Osteoblast (primary cell): ENCODE data around the gene TUBB. TPM values are rescaled to one million over a fixed set of nuclear protein-coding genes. Genes with fewer than 3 reads are reported as not detected.

Experiments
- DNase-seq: peaks from one replicate; pipeline ENCODE4 v3.0.0; 2011; ENCODE audit warnings: low spot score, mixed read lengths; ENCODE audit not compliant: insufficient read length; ENCODE audit errors: missing footprints
- H2AFZ ChIP-seq: 2 replicates; pipeline ENCODE4 v1.6.0; 2011; ENCODE audit warnings: mild to moderate bottlenecking, low read length
- H3K27ac ChIP-seq: 2 replicates; pipeline ENCODE4 v1.5.1; 2011; ENCODE audit warnings: mild to moderate bottlenecking, low read depth, low read length, moderate library complexity
- H3K27me3 ChIP-seq: 2 replicates; pipeline ENCODE4 v1.6.0; 2012; ENCODE audit warnings: mild to moderate bottlenecking, control low read depth, inconsistent platforms, low read length, moderate library complexity; ENCODE audit not compliant: insufficient read depth
- H3K36me3 ChIP-seq: 2 replicates; pipeline ENCODE4 v1.5.1; 2011; ENCODE audit warnings: mild to moderate bottlenecking, low read length, control low read depth, moderate library complexity; ENCODE audit not compliant: insufficient read depth
- H3K4me1 ChIP-seq: 2 replicates; pipeline ENCODE4 v1.5.1; 2011; ENCODE audit warnings: mild to moderate bottlenecking, low read length, control low read depth, moderate library complexity; ENCODE audit not compliant: insufficient read depth
- H3K4me2 ChIP-seq: 2 replicates; pipeline ENCODE4 v1.6.0; 2011; ENCODE audit warnings: mild to moderate bottlenecking, low read length; ENCODE audit not compliant: insufficient read depth
- H3K4me3 ChIP-seq: fragments of 200-600 bp; sonication (generic); 3 replicates; pipeline ENCODE4 v1.5.1; 2012; ENCODE audit warnings: mild to moderate bottlenecking, low read length, inconsistent platforms; ENCODE audit not compliant: insufficient read depth
- H3K79me2 ChIP-seq: 2 replicates; pipeline ENCODE4 v1.6.0; 2012; ENCODE audit warnings: mild to moderate bottlenecking, low read length, control low read depth, inconsistent platforms; ENCODE audit not compliant: insufficient read depth
- H3K9me3 ChIP-seq: 2 replicates; pipeline ENCODE4 v1.5.1; 2011; ENCODE audit warnings: low read depth, low read length, control low read depth
- H4K20me1 ChIP-seq: 2 replicates; pipeline ENCODE4 v1.6.0; 2012; ENCODE audit warnings: mild to moderate bottlenecking, low read length, control low read depth; ENCODE audit not compliant: insufficient read depth
- CTCF ChIP-seq: IDR thresholded peaks from 2 replicates; pipeline ENCODE4 v1.5.1; 2011; ENCODE audit warnings: mild to moderate bottlenecking, low read depth, low read length, moderate library complexity; ENCODE audit errors: extremely low read depth
- total RNA-seq: library from RNA; depleted of rRNA; stranded (reverse); fragments of >200 nt; gene quantifications from 2 replicates; pipeline ENCODE4 v1.2.3, GENCODE V29; 2012

The TUBB gene
- total RNA-seq, 1 donor = 509 TPM

GRCh38 chr6:30732237-30732943, 12.2 kb downstream of the TUBB start:
- H2AFZ ChIP-seq = no peak overlapping the region
- peaks cover 15% of the 10 kb centered on the region for H3K79me2 ChIP-seq
- no peak for TF ChIP-seq CTCF
- H3K4me3 ChIP-seq = no peak overlapping the region
- no peaks in the 10 kb centered on the region for H3K9me3 ChIP-seq
- peaks cover 78% of the 10 kb centered on the region for H3K36me3 ChIP-seq
- no peak overlapping the region for H3K27ac ChIP-seq
- no peaks in the 10 kb centered on the region for H3K27me3 ChIP-seq
- DNase-seq = no peak
- H3K4me2 ChIP-seq = no peak overlapping the region
- H4K20me1 ChIP-seq = peaks cover 9% of the 10 kb centered on the region
- peaks cover 7% of the 10 kb centered on the region for H3K4me1 ChIP-seq

GRCh38 chr6:30735668-30736314, 15.6 kb downstream of the TUBB start:
- no peak for DNase-seq
- Histone ChIP-seq H3K4me2 (no peak overlapping the region), H3K9me3 (no peaks in the 10 kb centered on the region), H3K4me3 (no peak overlapping the region), H3K27me3 (no peaks in the 10 kb centered on the region), H3K27ac (no peak overlapping the region), H3K4me1 (peaks cover 10% of the 10 kb centered on the region), H4K20me1 (peaks cover 3% of the 10 kb centered on the region), H2AFZ (no peak overlapping the region), H3K36me3 (peaks cover 83% of the 10 kb centered on the region), H3K79me2 (peaks cover 43% of the 10 kb centered on the region)
- TF ChIP-seq CTCF = no peak

GRCh38 chr6:30738532-30738931, 18.4 kb downstream of the TUBB start:
- no peak for TF ChIP-seq CTCF
- Histone ChIP-seq H3K79me2 (peaks cover 57% of the 10 kb centered on the region), H4K20me1 (peaks cover 6% of the 10 kb centered on the region), H2AFZ (no peak overlapping the region), H3K27ac (no peak overlapping the region), H3K9me3 (no peaks in the 10 kb centered on the region), H3K27me3 (no peaks in the 10 kb centered on the region), H3K4me3 (no peak overlapping the region), H3K4me2 (no peak overlapping the region), H3K36me3 (peaks cover 69% of the 10 kb centered on the region), H3K4me1 (peaks cover 18% of the 10 kb centered on the region)
- no peak for DNase-seq

GRCh38 chr6:30740540-30740870, 20.4 kb downstream of the TUBB start:
- no peak for DNase-seq

More at GRCh38 chr6:30740540-30740870, 20.4 kb downstream of the TUBB start:
- Histone ChIP-seq H2AFZ (no peak overlapping the region), H3K27me3 (no peaks in the 10 kb centered on the region), H3K4me2 (no peak overlapping the region), H3K27ac (peak overlapping the region; percentile 29), H4K20me1 (peaks cover 11% of the 10 kb centered on the region), H3K4me1 (peaks cover 18% of the 10 kb centered on the region), H3K4me3 (no peak overlapping the region), H3K79me2 (peaks cover 61% of the 10 kb centered on the region), H3K9me3 (no peaks in the 10 kb centered on the region), H3K36me3 (peaks cover 55% of the 10 kb centered on the region)
- no peak for TF ChIP-seq CTCF
